ENCODE data around the gene SNRPA1. TPM values are rescaled to one million over a fixed set of nuclear protein-coding genes. Genes with fewer than 3 reads are reported as not detected.
A peak's percentile ranks its signal among the peaks of the same experiment; 100 is the strongest.

SNRPA1 gene
- total and polyA plus RNA-seq, 2 donors (not counting 3 experiments of a cell fraction or from before 2014, with no cell fraction given), result 68.5 to 82.7 TPM

GRCh38 chr15:101242160-101242998 lies 52.7 kb downstream of the SNRPA1 start:
- Histone ChIP-seq H3K9me1 (replicated peaks; ENCODE audit: control insufficient read depth, extremely low read depth, insufficient read depth, low read length) (no peaks in the 10 kb centered on the region), H3K27me3 (ENCODE audit: control insufficient read depth in 2 of 2, insufficient read depth in 2 of 2, low read length in 2 of 2) (no peaks in the 10 kb centered on the region), H3K9me3 (replicated peaks; ENCODE audit: control insufficient read depth, insufficient read depth, low read length) (no peaks in the 10 kb centered on the region), H3K4me2 (ENCODE audit: insufficient read depth, low read length) (peak overlapping the region; percentile 14), H3K36me3 (ENCODE audit: control insufficient read depth in 2 of 2, extremely low read depth in 1 of 2, insufficient read depth in 2 of 2, low read length in 2 of 2) (no peaks in the 10 kb centered on the region), H3K4me3 (replicated peaks in 1 of 3; ENCODE audit: insufficient read depth in 1 of 3, low read depth in 1 of 3, low read length in 3 of 3) (no peak overlapping the region), H3K27ac (ENCODE audit: insufficient read depth, low read depth, low read length) (no peak overlapping the region), H3K9ac (replicated peaks; ENCODE audit: extremely low read depth, insufficient read depth, low read length) (no peak overlapping the region), H3K4me1 (ENCODE audit: control insufficient read depth, extremely low read depth, insufficient read depth, low read length) (peaks cover 47% of the 10 kb centered on the region), H3K79me2 (ENCODE audit: control insufficient read depth, insufficient read depth, low read length) (peaks cover 100% of the 10 kb centered on the region), H4K20me1 (replicated peaks; ENCODE audit: control insufficient read depth, extremely low read depth, insufficient read depth, low read length) (peaks cover 22% of the 10 kb centered on the region), H2AFZ (ENCODE audit: low read depth, low read length) (no peak overlapping the region)
- intact Hi-C loops (cut with micrococcal nuclease), result loop anchor here (2.0 kb wide), 1 partner anchor 18 kb away; no protein-coding TSS in a partner anchor
- POLR2A ChIA-PET, result interaction anchor here (0.6 kb wide), 1 partner anchor 10 kb away, joined by 7 read pairs; the partner anchor contains the start of gene CHSY1
- TF ChIP-seq JUN (IDR thresholded peaks at IDR 0.05; ENCODE audit: borderline replicate concordance, insufficient read depth, insufficient read length, low read depth), result no peak
- no peak for TF ChIP-seq MAX (IDR thresholded peaks at IDR 0.05; ENCODE audit: insufficient read depth, insufficient read length)
- TF ChIP-seq POLR2A (IDR thresholded peaks at IDR 0.05; ENCODE audit: low read depth, low read length), result no peak
- TF ChIP-seq FOS (IDR thresholded peaks at IDR 0.05; ENCODE audit: borderline replicate concordance, insufficient read depth, low read length), result no peak
- TF ChIP-seq POLR2AphosphoS5 (IDR thresholded peaks at IDR 0.05; ENCODE audit: insufficient read depth, low read depth, low read length), result no peak
- TF ChIP-seq GATA2 (IDR thresholded peaks at IDR 0.05; ENCODE audit: insufficient read depth, insufficient read length, low read depth, low read length), result no peak
- no peak for TF ChIP-seq EZH2 (IDR thresholded peaks at IDR 0.05; ENCODE audit: borderline replicate concordance, low read depth, low read length, severe bottlenecking)
- no peak for TF ChIP-seq CTCF (IDR thresholded peaks at IDR 0.05; ENCODE audit: extremely low read depth in 1 of 2, insufficient read depth in 1 of 2, low read depth in 1 of 2, low read length in 2 of 2)
- no peak for TF ChIP-seq MYC (IDR thresholded peaks at IDR 0.05; ENCODE audit: low read depth, low read length)
- dilution Hi-C loops (cut with MboI; ENCODE audit: extremely low pct_ligation_motif_present, low sequenced_read_pairs), result loop anchor here (5.0 kb wide), 1 partner anchor 35 kb away; no protein-coding TSS in a partner anchor
- BruUV-seq (replicated peaks), result no TSS peak
- CTCF ChIA-PET, result interaction anchor here (0.7 to 1.9 kb wide), 9 partner anchors 10 to 172 kb away, joined by 3 to 7 read pairs (median 3); partner anchors contain the start of gene CHSY1
- FAIRE-seq, result no peak
- no peak for DNase-seq (ENCODE audit: low read depth, low spot score)

All from endothelial cell of umbilical vein (primary cell).